DND-41 (cell line): ENCODE results near the gene SLC10A6.

Experiments
- ATAC-seq: fragments of 200-7000 bp; cut with Tn5 transposase; 3 replicates; pipeline ENCODE4 v1.9.1; 2021; ENCODE audit warnings: low read depth; ENCODE audit not compliant: insufficient read depth
- DNase-seq: peaks from one replicate; pipeline ENCODE4 v3.0.0-alpha.2; 2020
- H2AFZ ChIP-seq: 2 replicates; pipeline ENCODE4 v1.6.0; 2012; ENCODE audit warnings: low read depth, low read length
- H3K27ac ChIP-seq: 2 replicates; pipeline ENCODE4 v1.5.1; 2012; ENCODE audit warnings: low read length, inconsistent platforms
- H3K27me3 ChIP-seq: fragments of 200-600 bp; sonication (generic); 2 replicates; pipeline ENCODE4 v1.6.0; 2012; ENCODE audit warnings: low read length, mild to moderate bottlenecking, inconsistent platforms; ENCODE audit not compliant: insufficient read depth, poor library complexity
- H3K36me3 ChIP-seq: 2 replicates; pipeline ENCODE4 v1.5.1; 2012; ENCODE audit warnings: low read length, inconsistent platforms; ENCODE audit not compliant: insufficient read depth
- H3K4me1 ChIP-seq: 2 replicates; pipeline ENCODE4 v1.5.1; 2012; ENCODE audit warnings: mild to moderate bottlenecking, low read length; ENCODE audit not compliant: insufficient read depth
- H3K4me2 ChIP-seq: 2 replicates; pipeline ENCODE4 v1.6.0; 2012; ENCODE audit warnings: mild to moderate bottlenecking, moderate library complexity, low read length, inconsistent platforms; ENCODE audit not compliant: insufficient read depth
- H3K4me3 ChIP-seq, 2 experiments: fragments of 200-600 bp in 1 of 2; shearing (Covaris generic) in 1 of 2; 2 replicates each; pipeline ENCODE4 v1.5.1; 2012 to 2016; ENCODE audit warnings: inconsistent platforms in 2 of 2, low read length in 2 of 2, mild to moderate bottlenecking in 2 of 2, low read depth in 1 of 2, moderate library complexity in 1 of 2
- H3K79me2 ChIP-seq: 2 replicates; pipeline ENCODE4 v1.6.0; 2012; ENCODE audit warnings: low read length, inconsistent platforms; ENCODE audit not compliant: insufficient read depth
- H3K9ac ChIP-seq: 2 replicates; pipeline ENCODE4 v1.6.0; 2012; ENCODE audit warnings: low read depth, mild to moderate bottlenecking, inconsistent platforms, low read length, moderate library complexity
- H3K9me3 ChIP-seq: 2 replicates; pipeline ENCODE4 v1.5.1; 2012; ENCODE audit warnings: low read length, moderate library complexity, mild to moderate bottlenecking, inconsistent platforms; ENCODE audit not compliant: insufficient read depth, severe bottlenecking
- H4K20me1 ChIP-seq: 2 replicates; pipeline ENCODE4 v1.6.0; 2012; ENCODE audit warnings: low read length; ENCODE audit not compliant: insufficient read depth
- CTCF ChIP-seq: IDR thresholded peaks from 2 replicates; pipeline ENCODE4 v1.5.1; 2012; ENCODE audit warnings: borderline replicate concordance, low read length, moderate library complexity, mild to moderate bottlenecking; ENCODE audit not compliant: poor library complexity, severe bottlenecking; ENCODE audit errors: extremely low read depth
- EZH2 ChIP-seq: IDR thresholded peaks from 3 replicates; pipeline ENCODE4 v1.6.1; 2012; ENCODE audit warnings: borderline replicate concordance, low read depth, mild to moderate bottlenecking, moderate library complexity, low read length, inconsistent platforms; ENCODE audit not compliant: severe bottlenecking

Gene SLC10A6

GRCh38 chr4:86895692-86896488, 46.7 kb upstream of the SLC10A6 start:
- Histone ChIP-seq H4K20me1 (no peaks in the 10 kb centered on the region), H3K27ac (no peak overlapping the region), H3K79me2 (no peaks in the 10 kb centered on the region), H3K4me3 (no peak overlapping the region), H3K4me2 (no peak overlapping the region), H3K9ac (no peak overlapping the region), H3K9me3 (no peaks in the 10 kb centered on the region), H3K36me3 (no peaks in the 10 kb centered on the region), H3K27me3 (peaks cover 11% of the 10 kb centered on the region), H3K4me1 (peaks cover 14% of the 10 kb centered on the region), H2AFZ (no peak overlapping the region)
- TF ChIP-seq EZH2 = no peak
- peak; percentile 89 for TF ChIP-seq CTCF
- DNase-seq (no peak), ATAC-seq (peak; percentile 71)

GRCh38 chr4:86894455-86894854, 45.3 kb upstream of the SLC10A6 start:
- H3K9ac ChIP-seq = no peak overlapping the region
- no peak overlapping the region for H3K27ac ChIP-seq
- H3K79me2 ChIP-seq = no peaks in the 10 kb centered on the region
- TF ChIP-seq CTCF (no peak), EZH2 (no peak)
- no peak overlapping the region for H2AFZ ChIP-seq
- H3K4me2 ChIP-seq = no peak overlapping the region
- ATAC-seq (no peak), DNase-seq (no peak)
- peaks cover 14% of the 10 kb centered on the region for H3K4me1 ChIP-seq
- H3K9me3 ChIP-seq = no peaks in the 10 kb centered on the region
- peaks cover 11% of the 10 kb centered on the region for H3K27me3 ChIP-seq
- H3K36me3 ChIP-seq = no peaks in the 10 kb centered on the region
- no peak overlapping the region for H3K4me3 ChIP-seq
- no peaks in the 10 kb centered on the region for H4K20me1 ChIP-seq

GRCh38 chr4:86893136-86893535, 44.0 kb upstream of the SLC10A6 start:
- TF ChIP-seq EZH2 (no peak), CTCF (no peak)
- no peaks in the 10 kb centered on the region for H3K79me2 ChIP-seq
- H4K20me1 ChIP-seq = no peaks in the 10 kb centered on the region
- ATAC-seq (no peak), DNase-seq (no peak)
- H3K4me3 ChIP-seq = no peak overlapping the region
- H3K27ac ChIP-seq = no peak overlapping the region
- no peak overlapping the region for H2AFZ ChIP-seq
- H3K36me3 ChIP-seq = no peaks in the 10 kb centered on the region
- H3K9ac ChIP-seq = no peak overlapping the region
- peak overlapping the region; percentile 71; the same call in 1 of the 2 replicates for H3K4me2 ChIP-seq
- no peaks in the 10 kb centered on the region for H3K9me3 ChIP-seq
- H3K27me3 ChIP-seq = peaks cover 11% of the 10 kb centered on the region
- H3K4me1 ChIP-seq = peaks cover 14% of the 10 kb centered on the region
